Adipocyte (in vitro differentiated cells): Measurements from ENCODE around the gene MCM3.

ENCODE experiments used
- DNase-seq: peaks from one replicate; pipeline ENCODE4 v3.0.0-alpha.2; 2015; ENCODE audit warnings: low read depth
- H3K27me3 ChIP-seq: replicated peaks from 2 replicates; pipeline ENCODE4 v1.7.0; 2013; ENCODE audit warnings: mild to moderate bottlenecking, low read length, moderate library complexity; ENCODE audit not compliant: control insufficient read depth, insufficient read depth
- H3K36me3 ChIP-seq: 2 replicates; pipeline ENCODE4 v1.7.0; 2013; ENCODE audit warnings: low read length, mild to moderate bottlenecking, moderate library complexity; ENCODE audit not compliant: control insufficient read depth, insufficient read depth, severe bottlenecking
- H3K4me1 ChIP-seq: 2 replicates; pipeline ENCODE4 v1.7.0; 2013; ENCODE audit warnings: mild to moderate bottlenecking, low read length, moderate library complexity; ENCODE audit not compliant: control insufficient read depth, insufficient read depth
- H3K4me3 ChIP-seq: 2 replicates; pipeline ENCODE4 v1.7.0; 2013; ENCODE audit warnings: mild to moderate bottlenecking, low read length, moderate library complexity
- H3K9ac ChIP-seq: 2 replicates; pipeline ENCODE4 v1.7.0; 2013; ENCODE audit warnings: mild to moderate bottlenecking, low read length, moderate library complexity
- H3K9me3 ChIP-seq: 2 replicates; pipeline ENCODE4 v1.7.0; 2013; ENCODE audit warnings: mild to moderate bottlenecking, low read length, moderate library complexity; ENCODE audit not compliant: control insufficient read depth

The MCM3 gene

GRCh38 chr6:52271852-52272460 lies 12.6 kb downstream of the MCM3 start:
- no peaks in the 10 kb centered on the region for H3K9me3 ChIP-seq
- peaks cover 55% of the 10 kb centered on the region for H3K36me3 ChIP-seq
- H3K9ac ChIP-seq = no peak overlapping the region
- H3K27me3 ChIP-seq = no peaks in the 10 kb centered on the region
- DNase-seq = no peak
- H3K4me1 ChIP-seq = no peaks in the 10 kb centered on the region
- no peak overlapping the region for H3K4me3 ChIP-seq

- H3K4me1 ChIP-seq = peaks cover 9% of the 10 kb centered on the region
- H3K36me3 ChIP-seq = peaks cover 37% of the 10 kb centered on the region
- no peaks in the 10 kb centered on the region for H3K9me3 ChIP-seq
- no peak overlapping the region for H3K9ac ChIP-seq
- no peak overlapping the region for H3K4me3 ChIP-seq
- H3K27me3 ChIP-seq = no peaks in the 10 kb centered on the region
- DNase-seq = peak; percentile 85
These were observed 20.6 kb downstream of the MCM3 start for GRCh38 chr6:52263709-52264540.

- peaks cover 9% of the 10 kb centered on the region for H3K4me1 ChIP-seq
- no peak overlapping the region for H3K4me3 ChIP-seq
- H3K9ac ChIP-seq = no peak overlapping the region
- H3K27me3 ChIP-seq = no peaks in the 10 kb centered on the region
- no peaks in the 10 kb centered on the region for H3K9me3 ChIP-seq
- peaks cover 25% of the 10 kb centered on the region for H3K36me3 ChIP-seq
- DNase-seq = no peak
These were observed 21.8 kb downstream of the MCM3 start for GRCh38 chr6:52262620-52263344.

- Histone ChIP-seq H3K36me3 (peaks cover 17% of the 10 kb centered on the region), H3K9ac (no peak overlapping the region)
These were observed 23.3 kb downstream of the MCM3 start for GRCh38 chr6:52261229-52261628.

GRCh38 chr6:52260634-52261033 lies 23.9 kb downstream of the MCM3 start:
- no peak for DNase-seq
- H3K4me3 ChIP-seq = no peak overlapping the region
- H3K36me3 ChIP-seq = peaks cover 11% of the 10 kb centered on the region
- no peak overlapping the region for H3K9ac ChIP-seq
- H3K4me1 ChIP-seq = peaks cover 9% of the 10 kb centered on the region
- H3K9me3 ChIP-seq = no peaks in the 10 kb centered on the region
- H3K27me3 ChIP-seq = peaks cover under 1% of the 10 kb centered on the region

More at GRCh38 chr6:52261229-52261628, 23.3 kb downstream of the MCM3 start:
- Histone ChIP-seq H3K4me3 (no peak overlapping the region), H3K27me3 (no peaks in the 10 kb centered on the region), H3K4me1 (peaks cover 9% of the 10 kb centered on the region), H3K9me3 (no peaks in the 10 kb centered on the region)
- peak; percentile 83 for DNase-seq

- Histone ChIP-seq H3K9me3 (no peaks in the 10 kb centered on the region), H3K36me3 (no peaks in the 10 kb centered on the region), H3K9ac (no peak overlapping the region), H3K4me1 (no peaks in the 10 kb centered on the region), H3K27me3 (peaks cover 35% of the 10 kb centered on the region), H3K4me3 (no peak overlapping the region)
- no peak for DNase-seq
These were observed 29.1 kb downstream of the MCM3 start for GRCh38 chr6:52255434-52255833.

GRCh38 chr6:52254731-52255378 lies 29.7 kb downstream of the MCM3 start:
- Histone ChIP-seq H3K36me3 (no peaks in the 10 kb centered on the region), H3K9ac (no peak overlapping the region), H3K4me1 (no peaks in the 10 kb centered on the region), H3K9me3 (no peaks in the 10 kb centered on the region), H3K4me3 (no peak overlapping the region), H3K27me3 (peaks cover 35% of the 10 kb centered on the region)
- no peak for DNase-seq

GRCh38 chr6:52253494-52253893 lies 31.0 kb downstream of the MCM3 start:
- no peaks in the 10 kb centered on the region for H3K9me3 ChIP-seq
- H3K36me3 ChIP-seq = no peaks in the 10 kb centered on the region
- H3K4me1 ChIP-seq = no peaks in the 10 kb centered on the region
- no peak overlapping the region for H3K9ac ChIP-seq
- H3K4me3 ChIP-seq = no peak overlapping the region
- H3K27me3 ChIP-seq = peaks cover 43% of the 10 kb centered on the region
- DNase-seq = peak; percentile 36

GRCh38 chr6:52251113-52251512 lies 33.4 kb downstream of the MCM3 start:
- H3K4me1 ChIP-seq = no peaks in the 10 kb centered on the region
- peaks cover 60% of the 10 kb centered on the region for H3K27me3 ChIP-seq

GRCh38 chr6:52249078-52249477 lies 35.5 kb downstream of the MCM3 start:
- Histone ChIP-seq H3K4me3 (no peak overlapping the region), H3K36me3 (no peaks in the 10 kb centered on the region), H3K4me1 (no peaks in the 10 kb centered on the region), H3K9ac (no peak overlapping the region), H3K27me3 (peaks cover 48% of the 10 kb centered on the region), H3K9me3 (no peaks in the 10 kb centered on the region)
- DNase-seq = no peak

More at GRCh38 chr6:52251113-52251512, 33.4 kb downstream of the MCM3 start:
- Histone ChIP-seq H3K4me3 (no peak overlapping the region), H3K9ac (no peak overlapping the region), H3K36me3 (no peaks in the 10 kb centered on the region), H3K9me3 (no peaks in the 10 kb centered on the region)
- no peak for DNase-seq

GRCh38 chr6:52245425-52245824 lies 39.1 kb downstream of the MCM3 start:
- no peaks in the 10 kb centered on the region for H3K36me3 ChIP-seq
- no peaks in the 10 kb centered on the region for H3K4me1 ChIP-seq
- no peaks in the 10 kb centered on the region for H3K9me3 ChIP-seq
- H3K9ac ChIP-seq = no peak overlapping the region
- no peak overlapping the region for H3K4me3 ChIP-seq
- DNase-seq = no peak
- peaks cover 40% of the 10 kb centered on the region for H3K27me3 ChIP-seq
